ENCODE data around the gene MEGF11.

DNA sequence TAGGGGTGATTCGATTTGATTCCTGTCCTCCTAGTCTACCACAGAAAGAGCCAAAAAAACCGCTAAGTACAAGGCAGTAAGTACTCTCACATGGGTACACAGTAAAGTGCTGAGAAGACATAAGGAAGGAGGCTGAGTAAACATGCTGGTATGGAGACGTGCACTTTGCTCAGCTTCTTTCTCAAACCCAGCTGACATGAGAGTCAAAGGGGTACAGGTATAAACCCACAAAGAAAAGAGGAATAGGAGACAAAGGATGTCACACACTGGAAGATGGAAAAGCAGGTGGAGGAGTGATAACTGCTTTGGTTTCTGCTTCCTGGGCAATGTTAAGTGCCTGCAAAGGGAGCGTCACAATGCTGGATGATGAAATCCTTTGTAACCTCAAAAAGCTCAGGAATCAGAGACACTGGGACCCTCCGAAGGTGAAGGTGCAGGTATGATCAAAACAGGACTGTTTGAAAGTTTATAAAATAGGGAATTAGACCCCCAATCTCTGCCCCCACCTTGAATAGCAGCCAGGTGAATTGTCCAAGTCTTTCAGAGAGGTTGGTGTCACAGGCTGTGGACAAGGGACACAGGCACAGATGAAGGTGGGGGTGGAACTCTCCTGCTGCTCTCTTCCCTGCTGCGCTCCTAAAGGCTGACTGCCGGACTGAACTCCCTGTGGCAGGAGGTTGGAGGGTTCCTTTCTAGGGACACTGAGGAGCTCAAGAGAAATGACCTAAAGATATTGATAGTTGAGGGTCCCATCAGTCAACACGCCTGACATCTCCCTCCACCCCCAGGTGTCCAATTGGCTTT, 282.4 kb downstream of the MEGF11 start:
- no peak for TF ChIP-seq POLR2A (IDR thresholded peaks at IDR 0.05; ENCODE audit: low read depth)
- TF ChIP-seq, protein P1, sequence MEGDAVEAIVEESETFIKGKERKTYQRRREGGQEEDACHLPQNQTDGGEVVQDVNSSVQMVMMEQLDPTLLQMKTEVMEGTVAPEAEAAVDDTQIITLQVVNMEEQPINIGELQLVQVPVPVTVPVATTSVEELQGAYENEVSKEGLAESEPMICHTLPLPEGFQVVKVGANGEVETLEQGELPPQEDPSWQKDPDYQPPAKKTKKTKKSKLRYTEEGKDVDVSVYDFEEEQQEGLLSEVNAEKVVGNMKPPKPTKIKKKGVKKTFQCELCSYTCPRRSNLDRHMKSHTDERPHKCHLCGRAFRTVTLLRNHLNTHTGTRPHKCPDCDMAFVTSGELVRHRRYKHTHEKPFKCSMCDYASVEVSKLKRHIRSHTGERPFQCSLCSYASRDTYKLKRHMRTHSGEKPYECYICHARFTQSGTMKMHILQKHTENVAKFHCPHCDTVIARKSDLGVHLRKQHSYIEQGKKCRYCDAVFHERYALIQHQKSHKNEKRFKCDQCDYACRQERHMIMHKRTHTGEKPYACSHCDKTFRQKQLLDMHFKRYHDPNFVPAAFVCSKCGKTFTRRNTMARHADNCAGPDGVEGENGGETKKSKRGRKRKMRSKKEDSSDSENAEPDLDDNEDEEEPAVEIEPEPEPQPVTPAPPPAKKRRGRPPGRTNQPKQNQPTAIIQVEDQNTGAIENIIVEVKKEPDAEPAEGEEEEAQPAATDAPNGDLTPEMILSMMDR (IDR thresholded peaks at IDR 0.05) = no peak
